ENCODE measurements around the gene GID8. TPM values are rescaled to one million over a fixed set of nuclear protein-coding genes. Genes with fewer than 3 reads are reported as not detected.
A peak's percentile ranks its signal among the peaks of the same experiment; 100 is the strongest.

Gene GID8
- total and polyA plus RNA-seq, 2 of the 13 experiments (the other 11 are each of a cell fraction or from before 2014, with no cell fraction given), result 39.6 to 59.8 TPM

DNA sequence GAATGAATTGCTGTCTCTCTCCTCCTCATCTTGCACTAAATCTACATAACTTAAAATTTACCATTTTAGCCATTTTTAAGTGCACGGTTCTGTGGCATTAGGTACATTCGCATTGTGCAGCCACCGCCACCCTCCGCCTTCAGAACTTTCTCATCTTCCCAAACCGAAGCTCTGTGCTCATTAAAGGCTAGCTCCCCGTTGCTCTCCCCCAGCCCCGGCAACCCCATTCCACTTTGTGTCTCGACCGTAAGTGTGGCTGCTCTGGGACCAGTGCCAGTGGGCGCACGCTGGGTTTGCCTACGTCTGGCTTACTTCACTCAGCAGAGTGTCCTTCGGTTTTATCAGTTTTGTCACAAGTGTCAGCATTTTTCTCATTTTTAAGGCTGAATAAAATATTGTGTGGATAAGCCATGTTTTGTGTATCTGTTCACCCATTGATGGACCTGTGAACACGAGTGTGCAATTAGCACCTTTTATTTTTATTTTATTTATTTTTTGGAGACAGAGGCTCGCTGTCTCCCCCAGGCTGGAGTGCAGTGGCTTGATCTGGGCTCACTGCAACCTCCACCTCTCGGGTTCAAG is 31.3 kb downstream of the GID8 start (continued):
- TF ChIP-seq, protein P1, sequence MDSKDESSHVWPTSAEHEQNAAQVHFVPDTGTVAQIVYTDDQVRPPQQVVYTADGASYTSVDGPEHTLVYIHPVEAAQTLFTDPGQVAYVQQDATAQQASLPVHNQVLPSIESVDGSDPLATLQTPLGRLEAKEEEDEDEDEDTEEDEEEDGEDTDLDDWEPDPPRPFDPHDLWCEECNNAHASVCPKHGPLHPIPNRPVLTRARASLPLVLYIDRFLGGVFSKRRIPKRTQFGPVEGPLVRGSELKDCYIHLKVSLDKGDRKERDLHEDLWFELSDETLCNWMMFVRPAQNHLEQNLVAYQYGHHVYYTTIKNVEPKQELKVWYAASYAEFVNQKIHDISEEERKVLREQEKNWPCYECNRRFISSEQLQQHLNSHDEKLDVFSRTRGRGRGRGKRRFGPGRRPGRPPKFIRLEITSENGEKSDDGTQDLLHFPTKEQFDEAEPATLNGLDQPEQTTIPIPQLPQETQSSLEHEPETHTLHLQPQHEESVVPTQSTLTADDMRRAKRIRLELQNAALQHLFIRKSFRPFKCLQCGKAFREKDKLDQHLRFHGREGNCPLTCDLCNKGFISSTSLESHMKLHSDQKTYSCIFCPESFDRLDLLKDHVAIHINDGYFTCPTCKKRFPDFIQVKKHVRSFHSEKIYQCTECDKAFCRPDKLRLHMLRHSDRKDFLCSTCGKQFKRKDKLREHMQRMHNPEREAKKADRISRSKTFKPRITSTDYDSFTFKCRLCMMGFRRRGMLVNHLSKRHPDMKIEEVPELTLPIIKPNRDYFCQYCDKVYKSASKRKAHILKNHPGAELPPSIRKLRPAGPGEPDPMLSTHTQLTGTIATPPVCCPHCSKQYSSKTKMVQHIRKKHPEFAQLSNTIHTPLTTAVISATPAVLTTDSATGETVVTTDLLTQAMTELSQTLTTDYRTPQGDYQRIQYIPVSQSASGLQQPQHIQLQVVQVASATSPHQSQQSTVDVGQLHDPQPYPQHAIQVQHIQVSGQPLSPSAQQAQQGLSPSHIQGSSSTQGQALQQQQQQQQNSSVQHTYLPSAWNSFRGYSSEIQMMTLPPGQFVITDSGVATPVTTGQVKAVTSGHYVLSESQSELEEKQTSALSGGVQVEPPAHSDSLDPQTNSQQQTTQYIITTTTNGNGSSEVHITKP (CRISPR knock-in tag; IDR thresholded peaks at IDR 0.05; ENCODE audit: low read depth), result 0 out of 2 replicates have a peak, but pooled peaks have one; percentile 13
- TF ChIP-seq GPN1 (CRISPR knock-in tag; IDR thresholded peaks at IDR 0.05; ENCODE audit: borderline replicate concordance), result no peak
- TF ChIP-seq, protein P2, sequence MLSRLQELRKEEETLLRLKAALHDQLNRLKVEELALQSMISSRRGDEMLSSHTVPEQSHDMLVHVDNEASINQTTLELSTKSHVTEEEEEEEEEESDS (CRISPR knock-in tag; IDR thresholded peaks at IDR 0.05; ENCODE audit: borderline replicate concordance), result no peak
- no peak for TF ChIP-seq ZNF12 (CRISPR knock-in tag; IDR thresholded peaks at IDR 0.05)
- TF ChIP-seq STAG1 (CRISPR knock-in tag; IDR thresholded peaks at IDR 0.05), result no peak
- no peak for TF ChIP-seq FOXA1 (IDR thresholded peaks at IDR 0.05)
- no peak for TF ChIP-seq FOXA1 (CRISPR knock-in tag; IDR thresholded peaks at IDR 0.05)
- TF ChIP-seq ZNF331 (CRISPR knock-in tag; IDR thresholded peaks at IDR 0.05), result no peak
- TF ChIP-seq REXO4 (CRISPR knock-in tag; IDR thresholded peaks at IDR 0.05; ENCODE audit: borderline replicate concordance), result no peak; the same call in 1 of the 2 replicates
- TF ChIP-seq ETV6 (CRISPR knock-in tag; conservative IDR thresholded peaks at IDR 0.05), result no peak
- TF ChIP-seq SIN3A (IDR thresholded peaks at IDR 0.05; ENCODE audit: borderline replicate concordance, low read depth, low read length), result no peak
- TF ChIP-seq, protein P3, sequence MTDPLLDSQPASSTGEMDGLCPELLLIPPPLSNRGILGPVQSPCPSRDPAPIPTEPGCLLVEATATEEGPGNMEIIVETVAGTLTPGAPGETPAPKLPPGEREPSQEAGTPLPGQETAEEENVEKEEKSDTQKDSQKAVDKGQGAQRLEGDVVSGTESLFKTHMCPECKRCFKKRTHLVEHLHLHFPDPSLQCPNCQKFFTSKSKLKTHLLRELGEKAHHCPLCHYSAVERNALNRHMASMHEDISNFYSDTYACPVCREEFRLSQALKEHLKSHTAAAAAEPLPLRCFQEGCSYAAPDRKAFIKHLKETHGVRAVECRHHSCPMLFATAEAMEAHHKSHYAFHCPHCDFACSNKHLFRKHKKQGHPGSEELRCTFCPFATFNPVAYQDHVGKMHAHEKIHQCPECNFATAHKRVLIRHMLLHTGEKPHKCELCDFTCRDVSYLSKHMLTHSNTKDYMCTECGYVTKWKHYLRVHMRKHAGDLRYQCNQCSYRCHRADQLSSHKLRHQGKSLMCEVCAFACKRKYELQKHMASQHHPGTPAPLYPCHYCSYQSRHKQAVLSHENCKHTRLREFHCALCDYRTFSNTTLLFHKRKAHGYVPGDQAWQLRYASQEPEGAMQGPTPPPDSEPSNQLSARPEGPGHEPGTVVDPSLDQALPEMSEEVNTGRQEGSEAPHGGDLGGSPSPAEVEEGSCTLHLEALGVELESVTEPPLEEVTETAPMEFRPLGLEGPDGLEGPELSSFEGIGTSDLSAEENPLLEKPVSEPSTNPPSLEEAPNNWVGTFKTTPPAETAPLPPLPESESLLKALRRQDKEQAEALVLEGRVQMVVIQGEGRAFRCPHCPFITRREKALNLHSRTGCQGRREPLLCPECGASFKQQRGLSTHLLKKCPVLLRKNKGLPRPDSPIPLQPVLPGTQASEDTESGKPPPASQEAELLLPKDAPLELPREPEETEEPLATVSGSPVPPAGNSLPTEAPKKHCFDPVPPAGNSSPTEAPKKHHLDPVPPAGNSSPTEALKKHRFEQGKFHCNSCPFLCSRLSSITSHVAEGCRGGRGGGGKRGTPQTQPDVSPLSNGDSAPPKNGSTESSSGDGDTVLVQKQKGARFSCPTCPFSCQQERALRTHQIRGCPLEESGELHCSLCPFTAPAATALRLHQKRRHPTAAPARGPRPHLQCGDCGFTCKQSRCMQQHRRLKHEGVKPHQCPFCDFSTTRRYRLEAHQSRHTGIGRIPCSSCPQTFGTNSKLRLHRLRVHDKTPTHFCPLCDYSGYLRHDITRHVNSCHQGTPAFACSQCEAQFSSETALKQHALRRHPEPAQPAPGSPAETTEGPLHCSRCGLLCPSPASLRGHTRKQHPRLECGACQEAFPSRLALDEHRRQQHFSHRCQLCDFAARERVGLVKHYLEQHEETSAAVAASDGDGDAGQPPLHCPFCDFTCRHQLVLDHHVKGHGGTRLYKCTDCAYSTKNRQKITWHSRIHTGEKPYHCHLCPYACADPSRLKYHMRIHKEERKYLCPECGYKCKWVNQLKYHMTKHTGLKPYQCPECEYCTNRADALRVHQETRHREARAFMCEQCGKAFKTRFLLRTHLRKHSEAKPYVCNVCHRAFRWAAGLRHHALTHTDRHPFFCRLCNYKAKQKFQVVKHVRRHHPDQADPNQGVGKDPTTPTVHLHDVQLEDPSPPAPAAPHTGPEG (CRISPR knock-in tag; IDR thresholded peaks at IDR 0.05), result no peak
- TF ChIP-seq ZNF614 (CRISPR knock-in tag; IDR thresholded peaks at IDR 0.05; ENCODE audit: borderline replicate concordance), result no peak
- no peak for TF ChIP-seq MYNN (CRISPR knock-in tag; IDR thresholded peaks at IDR 0.05; ENCODE audit: low read depth)
- no peak for TF ChIP-seq KAT8 (CRISPR knock-in tag; IDR thresholded peaks at IDR 0.05)
- TF ChIP-seq DNMT3B (CRISPR knock-in tag; conservative IDR thresholded peaks at IDR 0.05), result 0 out of 2 replicates have a peak, but pooled peaks have one; percentile 47
- TF ChIP-seq PLRG1 (conservative IDR thresholded peaks at IDR 0.05), result no peak
- TF ChIP-seq KDM1A (CRISPR knock-in tag; IDR thresholded peaks at IDR 0.05), result no peak
- no peak for TF ChIP-seq MIXL1 (CRISPR knock-in tag; IDR thresholded peaks at IDR 0.05)
- no peak for TF ChIP-seq RORA (CRISPR knock-in tag; IDR thresholded peaks at IDR 0.05)
- TF ChIP-seq ZKSCAN1 (IDR thresholded peaks at IDR 0.05; ENCODE audit: low read length), result no peak
- no peak for TF ChIP-seq PPARG (CRISPR knock-in tag; conservative IDR thresholded peaks at IDR 0.05)
- TF ChIP-seq ARHGAP35 (CRISPR knock-in tag; IDR thresholded peaks at IDR 0.05; ENCODE audit: borderline replicate concordance), result no peak
